ENCODE data around the gene FAM53B. TPM values are rescaled to one million over a fixed set of nuclear protein-coding genes. Genes with fewer than 3 reads are reported as not detected.

FAM53B gene
- total RNA-seq, 1 experiment from 2014 or later, result 11.2 TPM

GRCh38 chr10:124587811-124588211 is 156.4 kb downstream of the FAM53B start:
- intact Hi-C loops (cut with micrococcal nuclease; ENCODE audit: unreplicated experiment), result no loop called here
- Mint-ChIP-seq H3K4me1 (ENCODE audit: low read depth, unreplicated experiment) (no peaks in the 10 kb centered on the region), H3K27ac (ENCODE audit: unreplicated experiment) (no peak overlapping the region), H3K9me3 (ENCODE audit: low read depth, unreplicated experiment) (peaks cover 2% of the 10 kb centered on the region), H3K27me3 (ENCODE audit: unreplicated experiment) (peaks cover 28% of the 10 kb centered on the region), H3K36me3 (ENCODE audit: insufficient read depth, unreplicated experiment) (no peaks in the 10 kb centered on the region), H3K4me3 (ENCODE audit: low read depth, unreplicated experiment) (no peak overlapping the region)
- DNase-seq, result no peak
- CTCF ChIA-PET, result no interaction called here
- no TSS peak for BruUV-seq (replicated peaks)
- TF ChIP-seq CTCF (IDR thresholded peaks at IDR 0.05; ENCODE audit: unreplicated experiment), result no peak

- no TSS peak for BruUV-seq (replicated peaks)
- Mint-ChIP-seq H3K9me3 (ENCODE audit: low read depth, unreplicated experiment) (no peaks in the 10 kb centered on the region), H3K4me1 (ENCODE audit: low read depth, unreplicated experiment) (no peaks in the 10 kb centered on the region), H3K27me3 (ENCODE audit: unreplicated experiment) (peaks cover 18% of the 10 kb centered on the region), H3K27ac (ENCODE audit: unreplicated experiment) (no peak overlapping the region), H3K36me3 (ENCODE audit: insufficient read depth, unreplicated experiment) (no peaks in the 10 kb centered on the region), H3K4me3 (ENCODE audit: low read depth, unreplicated experiment) (no peak overlapping the region)
- no peak for TF ChIP-seq CTCF (IDR thresholded peaks at IDR 0.05; ENCODE audit: unreplicated experiment)
- no peak for DNase-seq
- intact Hi-C loops (cut with micrococcal nuclease; ENCODE audit: unreplicated experiment), result no loop called here
- CTCF ChIA-PET, result interaction anchor here (0.7 kb wide), 1 partner anchor 119 kb away, joined by 4 read pairs; no protein-coding TSS in a partner anchor
Measured at GRCh38 chr10:124586142-124586541, 158.0 kb downstream of the FAM53B start.

GRCh38 chr10:124579011-124579399 is 165.2 kb downstream of the FAM53B start:
- H3K27ac Mint-ChIP-seq (ENCODE audit: unreplicated experiment), result no peak overlapping the region
- CTCF ChIA-PET, result no interaction called here
- no peak for TF ChIP-seq CTCF (IDR thresholded peaks at IDR 0.05; ENCODE audit: unreplicated experiment)
- BruUV-seq (replicated peaks), result no TSS peak
- H3K4me3 Mint-ChIP-seq (ENCODE audit: low read depth, unreplicated experiment), result no peak overlapping the region
- intact Hi-C loops (cut with micrococcal nuclease; ENCODE audit: unreplicated experiment), result no loop called here
- H3K4me1 Mint-ChIP-seq (ENCODE audit: low read depth, unreplicated experiment), result no peaks in the 10 kb centered on the region
- H3K27me3 Mint-ChIP-seq (ENCODE audit: unreplicated experiment), result peaks cover 27% of the 10 kb centered on the region
- no peak for DNase-seq
- H3K9me3 Mint-ChIP-seq (ENCODE audit: low read depth, unreplicated experiment), result no peaks in the 10 kb centered on the region
- no peaks in the 10 kb centered on the region for H3K36me3 Mint-ChIP-seq (ENCODE audit: insufficient read depth, unreplicated experiment)

GRCh38 chr10:124578231-124579010 is 165.8 kb downstream of the FAM53B start:
- BruUV-seq (replicated peaks), result no TSS peak
- Mint-ChIP-seq H3K4me1 (ENCODE audit: low read depth, unreplicated experiment) (no peaks in the 10 kb centered on the region), H3K27me3 (ENCODE audit: unreplicated experiment) (peaks cover 27% of the 10 kb centered on the region), H3K27ac (ENCODE audit: unreplicated experiment) (no peak overlapping the region), H3K9me3 (ENCODE audit: low read depth, unreplicated experiment) (no peaks in the 10 kb centered on the region), H3K4me3 (ENCODE audit: low read depth, unreplicated experiment) (no peak overlapping the region), H3K36me3 (ENCODE audit: insufficient read depth, unreplicated experiment) (no peaks in the 10 kb centered on the region)
- TF ChIP-seq CTCF (IDR thresholded peaks at IDR 0.05; ENCODE audit: unreplicated experiment), result no peak
- intact Hi-C loops (cut with micrococcal nuclease; ENCODE audit: unreplicated experiment), result no loop called here
- CTCF ChIA-PET, result no interaction called here
- no peak for DNase-seq

Data from Calu3 (cell line).